ENCODE data around the gene POLR2E.

DNA sequence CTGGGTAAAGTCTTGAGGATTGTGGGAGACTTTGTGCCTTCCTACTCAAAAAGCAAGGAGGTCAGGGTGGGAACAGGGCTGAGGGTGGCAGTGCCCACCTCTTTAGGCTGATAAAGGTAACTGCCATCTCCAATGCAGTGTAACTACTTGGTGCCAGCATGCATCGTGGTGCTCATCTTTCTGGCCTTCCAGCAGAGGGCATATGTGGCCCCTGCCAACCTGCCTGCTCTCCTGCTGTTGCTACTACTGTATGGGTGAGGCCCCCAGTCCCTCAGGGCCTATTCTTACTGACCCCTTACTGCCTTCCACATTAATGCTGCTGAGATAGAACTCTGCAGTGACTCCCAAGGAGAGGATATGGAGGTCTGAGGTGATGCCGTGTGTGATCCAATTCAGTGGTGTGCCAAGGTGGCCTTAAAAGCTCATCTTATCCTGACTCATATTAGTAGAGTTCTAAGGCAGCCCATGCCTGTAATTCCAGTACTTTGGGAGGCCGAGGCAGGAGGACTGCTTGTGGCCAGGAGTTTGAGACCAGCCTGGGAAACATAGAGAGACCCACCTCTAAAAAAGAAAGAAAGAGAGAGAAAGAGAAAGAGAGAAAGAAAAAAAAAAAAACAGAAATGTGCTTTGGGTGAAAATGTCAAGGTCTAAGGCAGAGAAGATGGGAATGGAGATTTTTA is 37.9 kb downstream of the POLR2E start:
- TF ChIP-seq TCF7L2 (IDR thresholded peaks at IDR 0.05; ENCODE audit: borderline replicate concordance, extremely low read depth, insufficient read depth, insufficient read length) (no peak), CBX3 (IDR thresholded peaks at IDR 0.05; ENCODE audit: low read depth) (no peak), RAD21 (IDR thresholded peaks at IDR 0.05; ENCODE audit: low read depth) (no peak; the same call in 1 of the 2 replicates), POLR2AphosphoS5 (IDR thresholded peaks at IDR 0.05; ENCODE audit: low read depth, low read length) (no peak), SIN3A (IDR thresholded peaks at IDR 0.05; ENCODE audit: low read depth) (no peak), SP1 (IDR thresholded peaks at IDR 0.05; ENCODE audit: low read depth) (no peak), EZH2phosphoT487 (IDR thresholded peaks at IDR 0.05; ENCODE audit: borderline replicate concordance) (no peak), POLR2A (IDR thresholded peaks at IDR 0.05; ENCODE audit: borderline replicate concordance, extremely low read depth, insufficient read depth, insufficient read length) (no peak), FOSL1 (IDR thresholded peaks at IDR 0.05; ENCODE audit: low read depth) (no peak), ZFX (IDR thresholded peaks at IDR 0.05) (no peak), EZH2 (IDR thresholded peaks at IDR 0.05) (no peak)
- TF ChIP-seq, protein P1, sequence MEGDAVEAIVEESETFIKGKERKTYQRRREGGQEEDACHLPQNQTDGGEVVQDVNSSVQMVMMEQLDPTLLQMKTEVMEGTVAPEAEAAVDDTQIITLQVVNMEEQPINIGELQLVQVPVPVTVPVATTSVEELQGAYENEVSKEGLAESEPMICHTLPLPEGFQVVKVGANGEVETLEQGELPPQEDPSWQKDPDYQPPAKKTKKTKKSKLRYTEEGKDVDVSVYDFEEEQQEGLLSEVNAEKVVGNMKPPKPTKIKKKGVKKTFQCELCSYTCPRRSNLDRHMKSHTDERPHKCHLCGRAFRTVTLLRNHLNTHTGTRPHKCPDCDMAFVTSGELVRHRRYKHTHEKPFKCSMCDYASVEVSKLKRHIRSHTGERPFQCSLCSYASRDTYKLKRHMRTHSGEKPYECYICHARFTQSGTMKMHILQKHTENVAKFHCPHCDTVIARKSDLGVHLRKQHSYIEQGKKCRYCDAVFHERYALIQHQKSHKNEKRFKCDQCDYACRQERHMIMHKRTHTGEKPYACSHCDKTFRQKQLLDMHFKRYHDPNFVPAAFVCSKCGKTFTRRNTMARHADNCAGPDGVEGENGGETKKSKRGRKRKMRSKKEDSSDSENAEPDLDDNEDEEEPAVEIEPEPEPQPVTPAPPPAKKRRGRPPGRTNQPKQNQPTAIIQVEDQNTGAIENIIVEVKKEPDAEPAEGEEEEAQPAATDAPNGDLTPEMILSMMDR (IDR thresholded peaks at IDR 0.05 in 2 of 3, conservative IDR thresholded peaks at IDR 0.05 in 1 of 3; ENCODE audit: borderline replicate concordance in 1 of 3, insufficient read depth in 1 of 3, low read depth in 2 of 3, low read length in 2 of 3), result peak in 2 of 3 experiments; percentile 50 to 54; a peak in 5 of 6 replicates
- TF ChIP-seq, protein P2, sequence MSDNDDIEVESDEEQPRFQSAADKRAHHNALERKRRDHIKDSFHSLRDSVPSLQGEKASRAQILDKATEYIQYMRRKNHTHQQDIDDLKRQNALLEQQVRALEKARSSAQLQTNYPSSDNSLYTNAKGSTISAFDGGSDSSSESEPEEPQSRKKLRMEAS (IDR thresholded peaks at IDR 0.05), result no peak
- TF ChIP-seq, protein P3, sequence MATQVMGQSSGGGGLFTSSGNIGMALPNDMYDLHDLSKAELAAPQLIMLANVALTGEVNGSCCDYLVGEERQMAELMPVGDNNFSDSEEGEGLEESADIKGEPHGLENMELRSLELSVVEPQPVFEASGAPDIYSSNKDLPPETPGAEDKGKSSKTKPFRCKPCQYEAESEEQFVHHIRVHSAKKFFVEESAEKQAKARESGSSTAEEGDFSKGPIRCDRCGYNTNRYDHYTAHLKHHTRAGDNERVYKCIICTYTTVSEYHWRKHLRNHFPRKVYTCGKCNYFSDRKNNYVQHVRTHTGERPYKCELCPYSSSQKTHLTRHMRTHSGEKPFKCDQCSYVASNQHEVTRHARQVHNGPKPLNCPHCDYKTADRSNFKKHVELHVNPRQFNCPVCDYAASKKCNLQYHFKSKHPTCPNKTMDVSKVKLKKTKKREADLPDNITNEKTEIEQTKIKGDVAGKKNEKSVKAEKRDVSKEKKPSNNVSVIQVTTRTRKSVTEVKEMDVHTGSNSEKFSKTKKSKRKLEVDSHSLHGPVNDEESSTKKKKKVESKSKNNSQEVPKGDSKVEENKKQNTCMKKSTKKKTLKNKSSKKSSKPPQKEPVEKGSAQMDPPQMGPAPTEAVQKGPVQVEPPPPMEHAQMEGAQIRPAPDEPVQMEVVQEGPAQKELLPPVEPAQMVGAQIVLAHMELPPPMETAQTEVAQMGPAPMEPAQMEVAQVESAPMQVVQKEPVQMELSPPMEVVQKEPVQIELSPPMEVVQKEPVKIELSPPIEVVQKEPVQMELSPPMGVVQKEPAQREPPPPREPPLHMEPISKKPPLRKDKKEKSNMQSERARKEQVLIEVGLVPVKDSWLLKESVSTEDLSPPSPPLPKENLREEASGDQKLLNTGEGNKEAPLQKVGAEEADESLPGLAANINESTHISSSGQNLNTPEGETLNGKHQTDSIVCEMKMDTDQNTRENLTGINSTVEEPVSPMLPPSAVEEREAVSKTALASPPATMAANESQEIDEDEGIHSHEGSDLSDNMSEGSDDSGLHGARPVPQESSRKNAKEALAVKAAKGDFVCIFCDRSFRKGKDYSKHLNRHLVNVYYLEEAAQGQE (IDR thresholded peaks at IDR 0.05; ENCODE audit: low read depth), result no peak
